H1 (cell line): ENCODE results near the gene CARD11. TPM values are rescaled to one million over a fixed set of nuclear protein-coding genes. Genes with fewer than 3 reads are reported as not detected.

Experiments
- CTCF ChIA-PET: fragments of 300-600 bp; sonication (Branson Sonifier 250); formaldehyde crosslinking; loops from one replicate; lab custom pipeline; 2021; ENCODE audit not compliant: partially characterized antibody; lab: Charles Lee
- POLR2A ChIA-PET: fragments of 300-600 bp; sonication (Branson Sonifier 250); formaldehyde crosslinking; loops from one replicate; lab custom pipeline; 2021; ENCODE audit warnings: inconsistent platforms; ENCODE audit not compliant: partially characterized antibody; lab: Charles Lee
- DNase-seq, 2 experiments: peaks; one replicate each; pipeline versions ENCODE4 v3.0.0 to v3.0.0-alpha.2; 2010 to 2022; ENCODE audit warnings: low spot score in 2 of 2, low read depth in 1 of 2, mixed read lengths in 1 of 2
- FAIRE-seq: peaks from 2 replicates; lab custom pipeline; 2011; peaks lifted over from hg19 to GRCh38; lab: Jason Lieb, UNC
- H2AFZ ChIP-seq: 2 replicates; pipeline ENCODE4 v1.8.1; 2012; ENCODE audit warnings: low read length, inconsistent platforms
- H2AK5ac ChIP-seq: 2 replicates; pipeline ENCODE4 v1.6.1; 2013; ENCODE audit warnings: low read depth, low read length
- H2BK120ac ChIP-seq: replicated peaks from 2 replicates; pipeline ENCODE3; 2013; ENCODE audit warnings: low read depth, low read length, inconsistent platforms
- H2BK12ac ChIP-seq: 2 replicates; pipeline ENCODE4 v1.6.1; 2013; ENCODE audit warnings: low read depth, low read length
- H2BK15ac ChIP-seq: 2 replicates; pipeline ENCODE4 v1.6.1; 2013; ENCODE audit warnings: low read length
- H2BK20ac ChIP-seq: 2 replicates; pipeline ENCODE4 v1.6.1; 2013; ENCODE audit warnings: low read length
- H2BK5ac ChIP-seq: 2 replicates; pipeline ENCODE4 v1.6.1; 2013; ENCODE audit warnings: low read depth, low read length
- H3K14ac ChIP-seq: 2 replicates; pipeline ENCODE4 v1.6.1; 2013; ENCODE audit warnings: inconsistent platforms; ENCODE audit not compliant: insufficient read length
- H3K18ac ChIP-seq: 2 replicates; pipeline ENCODE4 v1.6.1; 2013; ENCODE audit warnings: low read length; ENCODE audit errors: extremely low read depth
- H3K23ac ChIP-seq: 2 replicates; pipeline ENCODE4 v1.6.1; 2013; ENCODE audit warnings: inconsistent platforms; ENCODE audit not compliant: insufficient read length
- H3K23me2 ChIP-seq: 2 replicates; pipeline ENCODE4 v1.6.1; 2013; ENCODE audit warnings: low read depth, low read length
- H3K27ac ChIP-seq: 2 replicates; pipeline ENCODE4 v1.6.1; 2011; ENCODE audit warnings: low read depth, low read length, inconsistent platforms
- H3K27me3 ChIP-seq, 4 experiments: replicated peaks in 1 of 4; 1 replicate in 1 of 4; 2 replicates in 3 of 4; pipeline versions ENCODE4 v1.6.1 to v1.8.1; 2011 to 2013; ENCODE audit warnings: low read length in 3 of 4, mild to moderate bottlenecking in 3 of 4, inconsistent platforms in 2 of 4, mixed read lengths in 2 of 4, moderate library complexity in 1 of 4; ENCODE audit not compliant: control insufficient read depth in 3 of 4, insufficient read depth in 3 of 4; ENCODE audit errors: extremely low read depth in 1 of 4
- H3K36me3 ChIP-seq, 4 experiments: 2 replicates each; pipeline versions ENCODE4 v1.6.1 to v1.8.1; 2011 to 2013; ENCODE audit warnings: mild to moderate bottlenecking in 4 of 4, low read length in 3 of 4, moderate library complexity in 2 of 4, control low read depth in 1 of 4, inconsistent platforms in 1 of 4; ENCODE audit not compliant: insufficient read depth in 4 of 4, control insufficient read depth in 2 of 4
- H3K4ac ChIP-seq: replicated peaks from 2 replicates; pipeline ENCODE3; 2013; ENCODE audit warnings: low read length, low read depth, mixed read lengths, inconsistent platforms; ENCODE audit not compliant: insufficient read length
- H3K4me1 ChIP-seq, 4 experiments: replicated peaks in 1 of 4; 1 replicate in 1 of 4; 2 replicates in 3 of 4; pipeline versions ENCODE4 v1.6.1 to v1.8.1; 2011 to 2013; ENCODE audit warnings: low read length in 3 of 4, inconsistent platforms in 2 of 4, mixed read lengths in 1 of 4; ENCODE audit not compliant: insufficient read depth in 4 of 4, control insufficient read depth in 3 of 4
- H3K4me2 ChIP-seq, 2 experiments: 2 replicates each; pipeline versions ENCODE4 v1.6.1 to v1.8.1; 2011 to 2013; ENCODE audit warnings: low read depth in 2 of 2, low read length in 2 of 2, control low read depth in 1 of 2, inconsistent platforms in 1 of 2, mild to moderate bottlenecking in 1 of 2; ENCODE audit not compliant: insufficient read depth in 1 of 2
- H3K4me3 ChIP-seq, 4 experiments: fragments of 200-600, 300-600 bp in 1 of 4; sonication (generic), shearing (Covaris generic), sonication (Bioruptor Twin) in 1 of 4; 2 replicates each; pipeline versions ENCODE4 v1.5.1 to v1.8.1; 2011 to 2016; ENCODE audit warnings: low read length in 4 of 4, low read depth in 3 of 4, control low read depth in 2 of 4, inconsistent platforms in 2 of 4, mild to moderate bottlenecking in 2 of 4, mixed read lengths in 1 of 4, moderate library complexity in 1 of 4; ENCODE audit not compliant: insufficient read depth in 2 of 4; ENCODE audit errors: extremely low read depth in 1 of 4
- H3K56ac ChIP-seq: replicated peaks from 2 replicates; pipeline ENCODE3; 2013; ENCODE audit warnings: low read depth, mild to moderate bottlenecking, mixed read lengths, low read length, inconsistent platforms; ENCODE audit not compliant: insufficient read length
- H3K79me1 ChIP-seq: 2 replicates; pipeline ENCODE4 v1.6.1; 2013; ENCODE audit warnings: low read depth, low read length, control low read depth
- H3K79me2 ChIP-seq, 2 experiments: 2 replicates each; pipeline versions ENCODE4 v1.6.1 to v1.8.1; 2012 to 2013; ENCODE audit warnings: low read length in 2 of 2, mild to moderate bottlenecking in 2 of 2, inconsistent platforms in 1 of 2; ENCODE audit not compliant: insufficient read depth in 2 of 2, control insufficient read depth in 1 of 2
- H3K9ac ChIP-seq, 4 experiments: replicated peaks in 1 of 4; 1 replicate in 1 of 4; 2 replicates in 3 of 4; pipeline versions ENCODE4 v1.6.1 to v1.8.1; 2011 to 2013; ENCODE audit warnings: low read depth in 3 of 4, low read length in 3 of 4, control low read depth in 2 of 4, mild to moderate bottlenecking in 2 of 4, moderate library complexity in 2 of 4, inconsistent platforms in 1 of 4; ENCODE audit errors: extremely low read depth in 1 of 4
- H3K9me3 ChIP-seq, 2 experiments: 2 replicates each; pipeline versions ENCODE4 v1.6.1 to v1.8.1; 2012 to 2013; ENCODE audit warnings: mild to moderate bottlenecking in 2 of 2, moderate library complexity in 2 of 2, control low read depth in 1 of 2, inconsistent platforms in 1 of 2, low read depth in 1 of 2, low read length in 1 of 2, mixed read lengths in 1 of 2; ENCODE audit not compliant: insufficient read depth in 2 of 2
- H4K20me1 ChIP-seq, 2 experiments: replicated peaks in 1 of 2; 2 replicates each; pipeline versions ENCODE3 to v1.8.1; 2011 to 2013; ENCODE audit warnings: inconsistent platforms in 2 of 2, low read length in 2 of 2, mild to moderate bottlenecking in 1 of 2; ENCODE audit not compliant: insufficient read depth in 2 of 2, control insufficient read depth in 1 of 2
- H4K5ac ChIP-seq: 2 replicates; pipeline ENCODE4 v1.6.1; 2013; ENCODE audit warnings: low read length, low read depth, mixed read lengths, inconsistent platforms; ENCODE audit not compliant: insufficient read length
- H4K8ac ChIP-seq: 2 replicates; pipeline ENCODE4 v1.8.0; 2013; ENCODE audit warnings: mild to moderate bottlenecking, moderate library complexity, low read length, inconsistent platforms; ENCODE audit not compliant: insufficient read depth; ENCODE audit errors: extremely low read depth
- H4K91ac ChIP-seq: replicated peaks from 2 replicates; pipeline ENCODE3; 2013; ENCODE audit warnings: low read length, mixed read lengths, inconsistent platforms; ENCODE audit not compliant: insufficient read length
- ATF2 ChIP-seq: IDR thresholded peaks from 2 replicates; pipeline ENCODE4 v1.6.1; 2012; ENCODE audit warnings: low read length, inconsistent platforms
- CEBPB ChIP-seq: IDR thresholded peaks from 2 replicates; pipeline ENCODE4 v1.6.1; 2012; ENCODE audit warnings: low read depth, low read length
- E2F6 ChIP-seq: IDR thresholded peaks from 2 replicates; pipeline ENCODE4 v1.6.1; 2012; ENCODE audit warnings: inconsistent platforms
- GTF2F1 ChIP-seq: IDR thresholded peaks from 2 replicates; pipeline ENCODE4 v1.6.1; 2012; ENCODE audit warnings: low read depth, low read length, improper control_type of control experiment, borderline replicate concordance
- KDM4A ChIP-seq: IDR thresholded peaks from one replicate; pipeline ENCODE4 v1.7.1; 2012; ENCODE audit warnings: low read depth, mild to moderate bottlenecking, moderate library complexity, low read length, inconsistent platforms; ENCODE audit not compliant: severe bottlenecking
- NANOG ChIP-seq: IDR thresholded peaks from 2 replicates; pipeline ENCODE4 v1.6.1; 2011; ENCODE audit warnings: low read length, low read depth, mild to moderate bottlenecking, inconsistent platforms; ENCODE audit not compliant: insufficient read depth, poor library complexity, severe bottlenecking
- RFX5 ChIP-seq: IDR thresholded peaks from 2 replicates; pipeline ENCODE4 v1.6.1; 2011; ENCODE audit warnings: low read depth, low read length, improper control_type of control experiment, borderline replicate concordance
- SP1 ChIP-seq: IDR thresholded peaks from 2 replicates; pipeline ENCODE4 v1.6.1; 2011; ENCODE audit warnings: low read depth, low read length
- SP4 ChIP-seq: IDR thresholded peaks from 2 replicates; pipeline ENCODE4 v1.6.1; 2012; ENCODE audit warnings: low read length, inconsistent platforms
- TAF1 ChIP-seq: IDR thresholded peaks from 2 replicates; pipeline ENCODE4 v1.6.1; 2011; ENCODE audit warnings: mild to moderate bottlenecking, low read depth, low read length
- USF2 ChIP-seq: IDR thresholded peaks from 2 replicates; pipeline ENCODE4 v1.6.1; 2011; ENCODE audit warnings: low read length, improper control_type of control experiment
- WGBS, 2 experiments: shearing (Covaris generic) in 1 of 2; methylation state at CpG; one replicate each; pipeline versions ENCODE4 v1.1.6 to v1.1.7; 2013 to 2015; ENCODE audit warnings: low lambda C conversion rate in 2 of 2, mixed read lengths in 2 of 2, inconsistent platforms in 1 of 2, low coverage in 1 of 2, missing lambda C conversion rate in 1 of 2; ENCODE audit not compliant: insufficient replicate concordance in 2 of 2, insufficient coverage in 1 of 2, insufficient read length in 1 of 2; ENCODE audit errors: extremely low coverage in 1 of 2, missing lambda C conversion rate in 1 of 2; 5-methylcytosine and 5-hydroxymethylcytosine counted together
- polyA plus RNA-seq, 7 experiments: library from polyadenylated mRNA; depleted of rRNA in 3 of 7; stranded (reverse) in 5 of 7; unstranded in 2 of 7; fragments of >200 nt in 5 of 7; fragments of 200-250 nt in 2 of 7; gene quantifications; 1 replicate in 5 of 7; 2 replicates in 1 of 7; 4 replicates in 1 of 7; pipeline versions ENCODE4 v1.2.1 to v1.2.3, GENCODE V29; 2011 to 2013; ENCODE audit warnings: missing spikeins in 2 of 7, mixed read lengths in 2 of 7
- total RNA-seq: library from RNA; stranded (reverse); fragmentation: NEBNext Ultra II Directional; extraction: Animal tissue kit (Norgen Biotek cat#: 25700); gene quantifications from 2 replicates; pipeline ENCODE4 v1.2.1, GENCODE V29; 2021

The CARD11 gene
- total and polyA plus RNA-seq, 2 of the 8 experiments (the other 6 are each of a cell fraction or from before 2014, with no cell fraction given) = 12.6 to 29.8 TPM

GRCh38 chr7:3055626-3056025 is 12.0 kb upstream of the CARD11 start:
- no peak overlapping the region for H4K91ac ChIP-seq
- H3K79me2 ChIP-seq = no peaks in the 10 kb centered on the region
- no peak overlapping the region for H3K14ac ChIP-seq
- H3K4me1 ChIP-seq = no peaks in the 10 kb centered on the region
- H3K4me3 ChIP-seq = no peak overlapping the region
- DNase-seq = no peak
- POLR2A ChIA-PET = interaction anchor here (0.8 kb wide), 1 partner anchor 14 kb away, joined by 3 read pairs; no protein-coding TSS in a partner anchor
- H3K9ac ChIP-seq = no peak overlapping the region
- H2AK5ac ChIP-seq = no peak overlapping the region
- H2BK12ac ChIP-seq = no peak overlapping the region
- no peak overlapping the region for H2BK20ac ChIP-seq
- H4K8ac ChIP-seq = no peak overlapping the region
- WGBS, 2 experiments = 91% methylated on average over 6 of the region's 6 CpGs; no CpG with 5 or more reads in 1 of the 2 experiments
- H3K4me2 ChIP-seq = no peak overlapping the region
- H2AFZ ChIP-seq = no peak overlapping the region
- no peak overlapping the region for H2BK120ac ChIP-seq
- H3K23ac ChIP-seq = no peak overlapping the region
- no peak overlapping the region for H2BK15ac ChIP-seq
- no peak overlapping the region for H3K56ac ChIP-seq
- H2BK5ac ChIP-seq = no peak overlapping the region
- no peaks in the 10 kb centered on the region for H3K36me3 ChIP-seq
- no peak overlapping the region for H3K27ac ChIP-seq
- CTCF ChIA-PET = interaction anchor here (0.6 to 5.7 kb wide), 4 partner anchors 11 to 188 kb away, joined by 3 to 51 read pairs (median 4); partner anchors contain the start of gene CARD11
- no peak overlapping the region for H4K5ac ChIP-seq
- H4K20me1 ChIP-seq = no peaks in the 10 kb centered on the region
- H3K23me2 ChIP-seq = no peaks in the 10 kb centered on the region; the same call in 1 of the 2 replicates
- peaks cover 0 to 6% of the 10 kb centered on the region in 2 experiments; a peak in 2 of 4 replicates for H3K9me3 ChIP-seq
- H3K79me1 ChIP-seq = no peaks in the 10 kb centered on the region
- FAIRE-seq = no peak
- no peak overlapping the region for H3K18ac ChIP-seq
- no peak overlapping the region for H3K4ac ChIP-seq
- H3K27me3 ChIP-seq = no peaks in the 10 kb centered on the region
- TF ChIP-seq ATF2 (no peak), GTF2F1 (no peak), SP4 (no peak), E2F6 (no peak), CEBPB (no peak), TAF1 (no peak), NANOG (no peak), SP1 (no peak), USF2 (no peak), RFX5 (no peak), KDM4A (no peak)
